ENCODE measurements around the gene REPIN1.
A peak's percentile ranks its signal among the peaks of the same experiment; 100 is the strongest.

REPIN1 gene

GRCh38 chr7:150335108-150335773, 33.4 kb upstream of the REPIN1 start:
- Histone ChIP-seq H3K4me3 (no peak overlapping the region), H3K9ac (ENCODE audit: insufficient read length) (no peak overlapping the region), H3K27ac (peak overlapping the region; percentile 30; the same call in 1 of the 2 replicates), H3K36me3 (ENCODE audit: insufficient read depth, low read length) (peaks cover under 1% of the 10 kb centered on the region; the same call in 1 of the 2 replicates), H3K9me3 (ENCODE audit: low read depth, low read length) (no peaks in the 10 kb centered on the region)
- no peak for TF ChIP-seq FOXP2 (optimal IDR thresholded peaks at IDR 0.05; ENCODE audit: control extremely low read depth, extremely low read length, insufficient read depth)
- no peak for TF ChIP-seq EZH2 (IDR thresholded peaks at IDR 0.05)
- no peak for TF ChIP-seq POLR2AphosphoS5 (IDR thresholded peaks at IDR 0.05; ENCODE audit: borderline replicate concordance, low read depth, low read length)
- DNase-seq (ENCODE audit: low read depth, low spot score): no peak

DNA sequence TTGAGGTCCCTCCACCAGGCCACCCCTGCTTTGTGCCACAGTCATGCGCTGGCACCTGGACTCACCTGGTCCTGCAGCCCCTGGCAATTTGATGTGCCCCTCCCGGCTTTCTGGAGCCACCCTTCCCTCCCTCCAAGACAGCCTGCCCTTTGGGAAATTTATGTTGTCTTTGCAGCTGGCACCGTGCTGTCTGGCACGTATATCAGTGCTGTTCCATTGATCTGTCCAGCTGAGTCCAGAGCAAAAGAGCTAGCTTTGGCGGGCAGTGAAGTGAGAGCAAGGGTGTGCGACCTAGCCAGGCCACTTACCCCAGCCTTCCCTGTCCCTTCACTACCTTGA, 32.9 kb upstream of the REPIN1 start:
- TF ChIP-seq FOXP2 (optimal IDR thresholded peaks at IDR 0.05; ENCODE audit: control extremely low read depth, extremely low read length, insufficient read depth): no peak
- H3K36me3 ChIP-seq (ENCODE audit: insufficient read depth, low read length): no peaks in the 10 kb centered on the region; the same call in 1 of the 2 replicates
- no peaks in the 10 kb centered on the region for H3K9me3 ChIP-seq (ENCODE audit: low read depth, low read length)
- H3K27ac ChIP-seq: 0 out of 2 replicates have a peak overlapping the region, but pooled peaks have one; percentile 31
- no peak for DNase-seq (ENCODE audit: low read depth, low spot score)
- H3K4me3 ChIP-seq: no peak overlapping the region
- H3K9ac ChIP-seq (ENCODE audit: insufficient read length): no peak overlapping the region

GRCh38 chr7:150336746-150337145, 31.9 kb upstream of the REPIN1 start:
- H3K9me3 ChIP-seq (ENCODE audit: low read depth, low read length): no peaks in the 10 kb centered on the region
- H3K27ac ChIP-seq: no peak overlapping the region
- H3K9ac ChIP-seq (ENCODE audit: insufficient read length): no peak overlapping the region
- DNase-seq (ENCODE audit: low read depth, low spot score): no peak
- no peak overlapping the region for H3K4me3 ChIP-seq
- H3K36me3 ChIP-seq (ENCODE audit: insufficient read depth, low read length): no peaks in the 10 kb centered on the region
- TF ChIP-seq EZH2 (IDR thresholded peaks at IDR 0.05) (no peak), POLR2AphosphoS5 (IDR thresholded peaks at IDR 0.05; ENCODE audit: borderline replicate concordance, low read depth, low read length) (no peak), FOXP2 (optimal IDR thresholded peaks at IDR 0.05; ENCODE audit: control extremely low read depth, extremely low read length, insufficient read depth) (no peak)

DNA sequence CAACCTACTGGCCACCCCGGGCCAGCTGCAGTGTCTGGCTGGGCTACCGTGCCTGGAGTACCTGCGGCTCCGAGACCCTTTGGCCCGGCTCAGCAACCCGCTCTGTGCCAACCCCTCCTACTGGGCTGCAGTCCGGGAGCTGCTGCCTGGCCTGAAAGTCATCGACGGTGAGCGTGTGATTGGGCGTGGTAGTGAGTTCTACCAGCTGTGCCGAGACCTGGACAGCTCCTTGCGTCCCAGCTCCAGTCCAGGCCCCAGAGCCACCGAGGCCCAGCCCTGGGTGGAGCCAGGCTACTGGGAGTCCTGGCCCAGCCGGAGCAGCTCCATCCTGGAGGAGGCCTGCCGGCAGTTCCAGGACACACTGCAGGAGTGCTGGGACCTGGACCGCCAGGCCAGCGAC, 31.4 kb upstream of the REPIN1 start:
- H3K36me3 ChIP-seq (ENCODE audit: insufficient read depth, low read length): no peaks in the 10 kb centered on the region
- no peak overlapping the region for H3K9ac ChIP-seq (ENCODE audit: insufficient read length)
- DNase-seq (ENCODE audit: low read depth, low spot score): no peak
- H3K9me3 ChIP-seq (ENCODE audit: low read depth, low read length): no peaks in the 10 kb centered on the region
- H3K4me3 ChIP-seq: no peak overlapping the region
- H3K27ac ChIP-seq: no peak overlapping the region
- no peak for TF ChIP-seq EZH2 (IDR thresholded peaks at IDR 0.05)

- no peak for DNase-seq (ENCODE audit: low read depth, low spot score)
- H3K36me3 ChIP-seq (ENCODE audit: insufficient read depth, low read length): no peaks in the 10 kb centered on the region
- H3K9me3 ChIP-seq (ENCODE audit: low read depth, low read length): no peaks in the 10 kb centered on the region
- H3K27ac ChIP-seq: no peak overlapping the region
- TF ChIP-seq FOXP2 (optimal IDR thresholded peaks at IDR 0.05; ENCODE audit: control extremely low read depth, extremely low read length, insufficient read depth) (no peak), EZH2 (IDR thresholded peaks at IDR 0.05) (no peak), POLR2AphosphoS5 (IDR thresholded peaks at IDR 0.05; ENCODE audit: borderline replicate concordance, low read depth, low read length) (no peak)
- no peak overlapping the region for H3K9ac ChIP-seq (ENCODE audit: insufficient read length)
- no peak overlapping the region for H3K4me3 ChIP-seq
Measured at GRCh38 chr7:150337659-150338081, 31.0 kb upstream of the REPIN1 start.

GRCh38 chr7:150338166-150338829, 30.3 kb upstream of the REPIN1 start:
- TF ChIP-seq POLR2AphosphoS5 (IDR thresholded peaks at IDR 0.05; ENCODE audit: borderline replicate concordance, low read depth, low read length): 0 out of 2 replicates have a peak, but pooled peaks have one; percentile 17
- TF ChIP-seq EZH2 (IDR thresholded peaks at IDR 0.05): no peak
- DNase-seq (ENCODE audit: low read depth, low spot score): no peak
- Histone ChIP-seq H3K27ac (no peak overlapping the region), H3K9ac (ENCODE audit: insufficient read length) (no peak overlapping the region), H3K9me3 (ENCODE audit: low read depth, low read length) (no peaks in the 10 kb centered on the region), H3K4me3 (no peak overlapping the region), H3K36me3 (ENCODE audit: insufficient read depth, low read length) (no peaks in the 10 kb centered on the region)

- H3K9me3 ChIP-seq (ENCODE audit: low read depth, low read length): no peaks in the 10 kb centered on the region; the same call in 1 of the 2 replicates
- TF ChIP-seq EZH2 (IDR thresholded peaks at IDR 0.05) (no peak), FOXP2 (optimal IDR thresholded peaks at IDR 0.05; ENCODE audit: control extremely low read depth, extremely low read length, insufficient read depth) (no peak), POLR2AphosphoS5 (IDR thresholded peaks at IDR 0.05; ENCODE audit: borderline replicate concordance, low read depth, low read length) (no peak)
- H3K4me3 ChIP-seq: no peak overlapping the region
- DNase-seq (ENCODE audit: low read depth, low spot score): no peak
- H3K27ac ChIP-seq: no peak overlapping the region
- no peak overlapping the region for H3K9ac ChIP-seq (ENCODE audit: insufficient read length)
- no peaks in the 10 kb centered on the region for H3K36me3 ChIP-seq (ENCODE audit: insufficient read depth, low read length)
Measured at GRCh38 chr7:150339409-150339809, 29.2 kb upstream of the REPIN1 start.

DNA sequence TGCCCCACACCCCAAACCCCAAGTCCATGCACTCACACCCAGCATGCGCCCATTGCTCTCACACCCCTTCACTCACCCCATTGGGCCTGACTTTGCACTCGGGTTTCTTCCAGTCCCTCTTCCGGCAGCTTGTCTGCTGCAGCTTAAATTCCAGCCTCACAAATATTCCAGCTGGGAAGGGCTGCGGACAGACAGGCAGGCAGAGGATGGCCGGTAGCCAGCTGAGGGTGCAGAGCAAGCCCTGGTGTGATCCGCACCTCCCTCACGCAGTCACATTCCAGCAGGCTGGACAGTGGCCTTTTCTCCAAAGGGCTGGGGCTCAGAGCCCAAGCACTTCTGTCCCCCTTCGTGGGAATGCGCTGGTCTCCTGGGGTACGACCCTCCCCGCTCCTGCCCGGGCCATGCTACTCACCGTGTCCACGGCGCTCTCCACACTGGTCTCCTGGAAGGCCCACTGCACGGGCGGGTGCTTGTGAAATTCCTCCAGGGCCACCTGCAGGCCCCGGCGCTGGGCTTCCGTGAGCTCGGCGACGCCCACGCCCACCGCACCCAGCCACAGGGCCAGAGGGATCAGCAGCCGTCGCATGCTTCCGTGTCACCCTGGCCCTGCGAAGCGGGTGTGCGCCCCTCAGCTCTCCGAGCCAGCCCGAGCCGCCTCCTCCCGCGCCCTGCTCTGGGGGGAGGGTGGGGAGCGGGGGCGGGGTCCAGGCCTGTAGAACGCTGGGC, 28.4 kb upstream of the REPIN1 start:
- TF ChIP-seq FOXP2 (optimal IDR thresholded peaks at IDR 0.05; ENCODE audit: control extremely low read depth, extremely low read length, insufficient read depth) (no peak), POLR2AphosphoS5 (IDR thresholded peaks at IDR 0.05; ENCODE audit: borderline replicate concordance, low read depth, low read length) (no peak), EZH2 (IDR thresholded peaks at IDR 0.05) (no peak)
- no peaks in the 10 kb centered on the region; the same call in 1 of the 2 replicates for H3K9me3 ChIP-seq (ENCODE audit: low read depth, low read length)
- no peaks in the 10 kb centered on the region for H3K36me3 ChIP-seq (ENCODE audit: insufficient read depth, low read length)
- H3K4me3 ChIP-seq: no peak overlapping the region
- no peak overlapping the region for H3K9ac ChIP-seq (ENCODE audit: insufficient read length)
- no peak overlapping the region for H3K27ac ChIP-seq
- no peak for DNase-seq (ENCODE audit: low read depth, low spot score)

Measured in SK-N-MC (cell line).